ENCODE results near the gene FARP2.
"Not testable (repeated sequence)": the region's sequence is repeated elsewhere in the genome, so short reads cannot be mapped to it uniquely, and the experiment has no call there.

The FARP2 gene

GRCh38 chr2:241372361-241372992 lies 16.4 kb downstream of the FARP2 start:
- DNase-seq = no peak

DNA sequence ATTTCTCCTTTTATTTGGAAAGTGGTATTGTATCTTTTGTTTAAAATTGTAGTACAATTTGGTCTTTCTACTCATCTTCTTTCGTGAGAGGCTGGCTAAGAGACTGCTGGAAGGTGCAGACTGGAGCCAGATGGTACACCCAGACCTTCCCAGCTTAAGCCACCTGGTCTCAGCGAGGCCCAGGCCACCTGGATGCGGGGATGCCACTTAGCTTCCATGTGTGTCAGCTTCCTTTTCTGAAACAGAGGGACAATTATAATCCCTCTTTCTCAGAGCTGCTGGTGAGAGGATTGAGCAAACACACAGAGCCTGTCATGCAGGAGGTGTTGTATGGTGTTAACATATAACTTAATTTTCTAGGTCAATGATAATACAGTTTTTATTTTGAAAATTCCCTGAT lies 17.4 kb downstream of the FARP2 start:
- no peak for DNase-seq

- not testable (repeated sequence) for DNase-seq
Measured at GRCh38 chr2:241373906-241374305, 17.8 kb downstream of the FARP2 start.

GRCh38 chr2:241375300-241375699 lies 19.2 kb downstream of the FARP2 start:
- DNase-seq = no peak

- no peak for DNase-seq
Measured at GRCh38 chr2:241376808-241377207, 20.7 kb downstream of the FARP2 start.

- DNase-seq = no peak
Measured at GRCh38 chr2:241378816-241379215, 22.7 kb downstream of the FARP2 start.

GRCh38 chr2:241379481-241380480 lies 23.7 kb downstream of the FARP2 start:
- no peak for DNase-seq

- no peak for DNase-seq
Measured at GRCh38 chr2:241381872-241382271, 25.8 kb downstream of the FARP2 start.

GRCh38 chr2:241385450-241385849 lies 29.4 kb downstream of the FARP2 start:
- DNase-seq = not testable (repeated sequence)

- no peak for DNase-seq
Measured at GRCh38 chr2:241386519-241386918, 30.4 kb downstream of the FARP2 start.

GRCh38 chr2:241389697-241390096 lies 33.6 kb downstream of the FARP2 start:
- DNase-seq = no peak

DNA sequence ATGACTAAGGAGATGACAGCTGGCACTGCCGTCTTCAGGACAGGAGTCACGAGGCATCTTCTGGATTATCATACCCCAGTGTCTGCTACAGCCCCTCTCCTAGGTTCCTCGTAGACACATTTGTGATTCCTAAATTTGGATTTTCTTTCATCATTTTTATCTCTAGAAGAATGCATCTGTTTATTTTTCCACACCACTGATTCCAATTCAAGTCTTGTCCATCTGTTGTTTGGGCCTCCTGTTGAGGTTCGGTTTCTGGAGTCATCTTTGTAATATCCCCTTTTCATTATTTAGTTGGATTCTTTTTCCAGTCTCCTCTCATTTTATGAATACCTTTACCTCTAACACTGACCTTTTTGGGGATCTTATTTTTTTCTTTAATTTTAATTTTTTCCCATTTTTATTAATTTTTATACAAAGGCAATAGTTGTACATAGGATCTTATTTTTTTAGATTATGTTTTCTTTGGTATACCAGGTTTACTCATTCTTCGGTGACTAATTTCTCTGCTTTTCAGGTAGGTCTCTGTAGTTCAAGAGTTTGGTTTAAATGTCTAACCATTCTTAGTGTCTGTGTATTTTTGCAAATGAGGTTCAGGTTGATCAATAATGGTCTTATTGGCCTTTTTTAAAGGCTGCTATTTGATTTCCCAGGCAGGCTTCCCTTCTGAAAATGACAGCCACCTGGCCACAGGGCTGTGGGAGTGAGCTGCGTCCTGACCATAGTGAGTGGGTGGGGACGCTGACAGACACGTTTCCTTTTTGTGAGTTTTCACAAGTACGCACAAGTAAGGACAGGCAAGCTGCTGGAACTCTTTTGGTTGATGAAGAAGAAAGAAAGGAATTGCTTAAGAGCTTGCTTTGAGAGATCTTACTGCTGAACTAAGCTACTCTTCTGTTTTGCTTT lies 34.5 kb downstream of the FARP2 start:
- DNase-seq = no peak

DNA sequence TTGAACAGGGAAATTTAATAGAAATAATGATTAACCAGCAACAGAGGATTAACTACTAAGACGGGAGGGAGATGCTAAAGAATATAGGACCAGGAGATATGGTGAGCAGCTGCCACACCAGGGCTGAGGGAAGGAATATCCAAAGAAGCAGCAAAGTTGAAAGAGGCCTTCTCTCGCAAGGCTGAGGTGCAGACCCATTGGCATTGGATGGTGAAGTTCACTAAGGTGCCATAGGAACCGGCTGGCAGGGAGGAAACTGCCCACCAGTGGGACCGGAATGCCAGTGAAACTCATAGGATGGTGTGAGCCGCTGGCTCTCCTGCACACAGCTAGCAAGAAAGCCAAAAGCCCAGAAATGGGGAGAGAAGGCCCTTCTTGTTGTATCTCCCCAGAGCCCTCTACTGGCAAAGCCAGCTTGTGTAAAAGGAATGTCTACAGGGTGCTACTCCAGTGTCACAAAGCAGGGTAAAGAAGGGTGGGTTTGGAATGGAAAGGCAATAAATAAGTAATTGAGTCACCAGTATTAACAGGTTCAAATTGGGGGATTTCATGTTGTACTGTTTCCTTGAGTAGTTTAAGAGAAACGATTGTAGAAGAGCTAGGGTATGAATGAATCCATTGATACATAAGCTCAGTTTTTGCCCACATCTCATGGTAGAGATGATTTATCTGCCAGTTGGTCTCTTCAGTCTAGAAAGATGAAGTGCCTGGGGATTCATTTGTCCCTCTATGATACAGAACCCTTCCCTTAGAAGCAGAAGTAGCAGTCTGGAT lies 36.0 kb downstream of the FARP2 start:
- DNase-seq = no peak

GRCh38 chr2:241392753-241393152 lies 36.7 kb downstream of the FARP2 start:
- DNase-seq = not testable (repeated sequence)

GRCh38 chr2:241393524-241394196 lies 37.6 kb downstream of the FARP2 start:
- DNase-seq = no peak

DNA sequence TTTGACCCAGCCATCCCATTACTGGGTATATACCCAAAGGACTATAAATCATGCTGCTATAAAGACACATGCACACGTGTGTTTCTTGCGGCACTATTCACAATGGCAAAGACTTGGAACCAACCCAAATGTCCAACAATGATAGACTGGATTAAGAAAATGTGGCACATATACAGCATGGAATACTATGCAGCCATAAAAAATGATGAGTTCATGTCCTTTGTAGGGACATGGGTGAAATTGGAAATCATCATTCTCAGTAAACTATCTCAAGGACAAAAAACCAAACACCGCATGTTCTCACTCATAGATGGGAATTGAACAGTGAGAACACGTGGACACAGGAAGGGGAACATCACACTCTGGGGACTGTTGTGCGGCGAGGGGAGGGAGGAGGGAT lies 40.7 kb downstream of the FARP2 start:
- not testable (repeated sequence) for DNase-seq

DNA sequence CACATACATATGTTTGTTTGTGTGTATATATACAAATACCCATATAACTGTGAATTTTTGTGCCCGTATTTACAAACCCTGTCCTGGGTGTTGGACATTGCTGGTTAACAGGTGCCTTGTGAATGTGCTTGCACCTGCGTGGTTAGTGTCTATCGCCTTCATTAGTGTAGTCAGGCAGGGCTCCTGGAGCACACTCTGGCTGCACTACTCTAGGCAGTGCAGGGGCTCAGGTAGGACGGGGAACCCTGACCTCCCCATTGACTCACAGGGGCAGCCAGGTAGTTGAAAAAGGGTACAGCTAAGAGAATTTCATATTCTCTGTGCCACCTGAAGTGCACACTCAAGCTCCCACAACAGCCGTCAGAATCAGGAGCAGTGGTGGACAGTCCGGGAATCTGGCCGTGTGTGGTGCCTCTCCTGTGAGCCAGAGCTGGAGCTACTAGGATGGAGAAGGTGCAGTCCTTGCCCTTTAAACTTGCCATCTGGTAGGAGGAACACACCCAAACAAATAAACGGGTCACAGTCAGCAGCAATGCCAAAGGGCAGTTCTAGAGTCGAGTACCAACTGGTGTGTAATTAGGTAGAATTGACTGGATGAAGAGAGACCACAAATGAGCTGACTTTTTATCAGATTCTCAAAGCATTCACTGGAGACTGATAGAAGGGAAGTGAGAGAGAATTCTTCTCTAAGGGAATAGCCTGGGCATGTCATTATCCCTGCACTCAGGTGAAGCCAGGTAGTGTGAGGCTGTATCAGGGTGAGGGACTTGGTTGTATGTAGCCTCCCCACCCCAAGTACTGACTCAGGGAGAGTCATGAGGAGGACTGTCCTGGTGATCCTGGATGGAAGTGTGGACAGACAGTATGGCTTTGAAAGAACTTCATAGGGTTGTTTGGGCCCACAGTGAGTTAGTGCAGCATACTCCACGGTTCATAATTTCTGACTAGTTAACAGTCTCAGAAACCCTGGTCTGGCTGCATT lies 44.1 kb downstream of the FARP2 start:
- no peak for DNase-seq

DNA sequence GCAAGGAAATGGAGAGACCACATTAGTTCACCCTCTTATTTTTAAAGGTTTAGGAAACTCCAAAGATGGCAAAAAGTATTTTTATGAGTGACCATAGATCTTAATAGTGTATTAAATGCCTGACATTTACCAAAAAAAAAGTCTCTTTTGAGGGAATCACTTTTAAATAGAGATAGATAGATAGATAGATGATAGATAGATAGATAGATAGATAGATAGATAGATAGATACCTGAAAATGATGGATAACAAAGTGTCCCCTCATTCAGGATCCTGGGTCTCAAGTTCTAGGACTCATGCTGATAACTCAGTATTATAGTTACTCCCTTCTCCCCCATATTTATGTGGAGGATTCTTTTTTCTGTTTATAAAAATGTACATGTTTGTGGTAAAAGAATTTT lies 52.8 kb downstream of the FARP2 start:
- DNase-seq = no peak

DNA sequence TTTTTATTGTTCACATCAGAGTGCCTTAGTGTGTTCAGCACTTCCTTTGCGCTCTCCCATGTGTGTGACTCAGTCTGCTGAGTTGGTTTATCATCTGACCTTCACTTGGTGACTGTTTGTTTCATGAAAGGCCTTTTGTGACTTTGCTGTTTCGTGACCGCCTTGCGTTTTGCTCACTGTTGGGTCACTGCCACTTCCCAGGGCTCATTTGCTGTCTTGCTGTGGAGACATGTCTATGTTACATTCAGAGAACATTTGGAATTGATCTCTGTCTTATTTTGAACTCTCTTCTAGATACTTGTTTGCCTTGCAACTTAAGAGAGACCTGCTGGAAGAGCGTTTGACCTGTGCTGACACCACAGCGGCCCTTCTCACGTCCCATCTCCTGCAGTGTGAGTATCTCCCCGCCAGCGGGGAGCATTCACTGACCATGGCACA lies 54.7 kb downstream of the FARP2 start:
- no peak for DNase-seq

GRCh38 chr2:241412144-241412543 lies 56.1 kb downstream of the FARP2 start:
- peak in 1 of 2 experiments; percentile 11 for DNase-seq

Measured in stimulated activated CD4-positive, alpha-beta T cell treated with anti-CD3 and anti-CD28 coated beads, Interleukin-4, amount 100 ng/mL, for 4 hours (primary cell).